HG02943 (cell line): Measurements from ENCODE around the gene CTDSP2.
"Not testable (repeated sequence)": the region's sequence is repeated elsewhere in the genome, so short reads cannot be mapped to it uniquely, and the experiment has no call there.

Experiments
- ATAC-seq: cut with Tn5 transposase; IDR thresholded peaks from one replicate; pipeline ENCODE4 v1.9.1; 2021; ENCODE audit warnings: mild to moderate bottlenecking, low read depth, moderate library complexity; ENCODE audit not compliant: unreplicated experiment

The CTDSP2 gene

GRCh38 chr12:57854965-57855364 is 8.4 kb upstream of the CTDSP2 start:
- ATAC-seq: no peak

- no peak for ATAC-seq
These were observed 7.5 kb upstream of the CTDSP2 start for GRCh38 chr12:57853864-57854556.

GRCh38 chr12:57852620-57853500 is 6.3 kb upstream of the CTDSP2 start:
- ATAC-seq: no peak

- ATAC-seq: no peak
These were observed 5.7 kb upstream of the CTDSP2 start for GRCh38 chr12:57852200-57852599.

- no peak for ATAC-seq
These were observed 5.0 kb upstream of the CTDSP2 start for GRCh38 chr12:57851552-57851951.

GRCh38 chr12:57850854-57851430 is 4.4 kb upstream of the CTDSP2 start:
- ATAC-seq: no peak

GRCh38 chr12:57849447-57849846 is 2.9 kb upstream of the CTDSP2 start:
- ATAC-seq: not testable (repeated sequence)

- ATAC-seq: no peak
These were observed 2.5 kb upstream of the CTDSP2 start for GRCh38 chr12:57849035-57849434.

- no peak for ATAC-seq
These were observed 1.7 kb upstream of the CTDSP2 start for GRCh38 chr12:57848208-57848607.

- ATAC-seq: peak; percentile 15
These were observed 298 bp downstream of the CTDSP2 start for GRCh38 chr12:57846285-57846576.

GRCh38 chr12:57845478-57846284 is 848 bp downstream of the CTDSP2 start:
- ATAC-seq: peak; percentile 37

GRCh38 chr12:57844709-57845477 is 1.6 kb downstream of the CTDSP2 start:
- peak; percentile 1 for ATAC-seq

- no peak for ATAC-seq
These were observed 3.9 kb downstream of the CTDSP2 start for GRCh38 chr12:57842342-57843294.

- no peak for ATAC-seq
These were observed 5.1 kb downstream of the CTDSP2 start for GRCh38 chr12:57841445-57841844.

- no peak for ATAC-seq
These were observed 5.8 kb downstream of the CTDSP2 start for GRCh38 chr12:57840726-57841125.

- ATAC-seq: no peak
These were observed 6.5 kb downstream of the CTDSP2 start for GRCh38 chr12:57839996-57840395.

- ATAC-seq: no peak
These were observed 7.8 kb downstream of the CTDSP2 start for GRCh38 chr12:57838594-57839302.

GRCh38 chr12:57837864-57838562 is 8.5 kb downstream of the CTDSP2 start:
- ATAC-seq: no peak
